ENCODE data around the gene UBE2K. TPM values are rescaled to one million over a fixed set of nuclear protein-coding genes. Genes with fewer than 3 reads are reported as not detected.
A peak's percentile ranks its signal among the peaks of the same experiment; 100 is the strongest.
"Not testable (repeated sequence)": the region's sequence is repeated elsewhere in the genome, so short reads cannot be mapped to it uniquely, and the experiment has no call there.

UBE2K gene
- total RNA-seq = 16.0 and 31.6 TPM in 2 replicates

- DNase-seq = peak; percentile 91
Measured at GRCh38 chr4:39697740-39698423, at the start of gene UBE2K. Gene UBE2K (plus strand): TSS chr4:39698136. CDS start chr4:39698328, 192 bp downstream.

- no peak for DNase-seq
Measured at GRCh38 chr4:39648213-39648612, 49.7 kb upstream of the UBE2K start.

GRCh38 chr4:39648827-39649558 lies 48.9 kb upstream of the UBE2K start:
- DNase-seq = no peak

DNA sequence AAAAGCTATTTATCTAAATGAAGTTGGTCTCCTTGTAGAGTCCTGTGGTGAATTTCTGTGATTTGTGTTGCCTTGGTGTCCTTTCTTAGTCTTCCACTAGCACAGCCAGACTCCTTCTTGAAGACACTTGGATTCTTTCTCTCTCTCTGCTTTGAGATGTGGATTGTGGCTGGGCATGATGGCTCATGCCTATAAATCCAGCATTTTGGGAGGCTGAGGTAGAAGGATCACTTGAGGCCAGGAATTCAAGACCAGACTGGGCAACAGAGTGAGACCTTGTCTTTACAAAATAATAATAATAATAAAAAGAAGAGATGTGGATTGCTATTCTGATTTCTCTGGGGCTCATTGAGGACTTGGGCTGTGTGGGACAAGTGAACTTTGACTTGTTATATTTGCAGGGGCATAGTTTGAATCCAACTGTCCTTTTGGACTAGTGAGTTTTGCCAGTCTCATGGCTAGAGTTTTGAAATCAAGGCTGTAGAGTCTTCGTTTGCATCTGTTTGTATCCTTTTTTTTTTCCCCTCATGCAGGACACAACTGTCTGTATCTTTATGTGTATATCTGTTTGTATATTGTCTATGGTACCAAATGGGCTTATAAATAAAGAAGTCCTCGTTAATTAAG lies 48.2 kb upstream of the UBE2K start:
- DNase-seq = no peak

- not testable (repeated sequence) for DNase-seq
Measured at GRCh38 chr4:39651586-39651985, 46.4 kb upstream of the UBE2K start.

DNA sequence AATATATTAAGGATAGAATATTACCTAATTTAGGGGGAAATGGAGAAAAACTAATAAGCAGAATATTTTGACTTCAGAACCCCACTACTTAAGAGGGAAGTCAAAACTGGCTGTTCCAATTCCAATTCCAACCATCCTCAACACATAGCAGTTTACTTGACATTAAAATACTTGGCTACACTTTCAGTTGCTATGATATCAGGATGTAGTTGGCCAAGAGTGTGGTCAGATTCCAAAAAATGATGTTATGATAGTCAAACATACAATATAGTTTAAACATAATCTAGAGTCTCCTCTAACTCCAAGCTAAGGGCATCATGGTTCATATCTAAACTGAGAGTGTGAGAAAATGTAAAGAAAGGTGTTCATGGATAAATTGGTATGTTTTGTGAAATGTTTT lies 42.7 kb upstream of the UBE2K start:
- DNase-seq = no peak

- no peak for DNase-seq
Measured at GRCh38 chr4:39655876-39656275, 42.1 kb upstream of the UBE2K start.

- DNase-seq = not testable (repeated sequence)
Measured at GRCh38 chr4:39656638-39657037, 41.3 kb upstream of the UBE2K start.

DNA sequence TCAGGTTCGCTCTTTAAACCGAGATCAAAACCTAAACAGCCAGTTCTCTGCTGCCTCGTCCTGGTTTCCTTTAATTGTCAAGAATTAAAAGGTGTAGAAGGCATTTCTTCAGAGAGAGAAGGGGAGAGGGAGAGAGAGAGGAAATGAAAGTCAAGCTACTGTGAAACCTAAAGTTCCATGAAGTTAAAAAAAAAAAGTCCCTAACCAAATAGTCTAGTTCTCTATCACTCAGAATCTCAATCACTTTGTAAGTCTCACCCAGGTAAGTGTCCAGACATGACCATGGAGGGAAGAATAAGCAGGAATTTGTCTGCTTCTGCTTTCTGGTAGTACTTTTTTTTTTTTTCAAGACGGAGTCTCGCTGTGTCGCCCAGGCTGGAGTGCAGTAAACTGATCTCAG lies 40.5 kb upstream of the UBE2K start:
- no peak for DNase-seq

DNA sequence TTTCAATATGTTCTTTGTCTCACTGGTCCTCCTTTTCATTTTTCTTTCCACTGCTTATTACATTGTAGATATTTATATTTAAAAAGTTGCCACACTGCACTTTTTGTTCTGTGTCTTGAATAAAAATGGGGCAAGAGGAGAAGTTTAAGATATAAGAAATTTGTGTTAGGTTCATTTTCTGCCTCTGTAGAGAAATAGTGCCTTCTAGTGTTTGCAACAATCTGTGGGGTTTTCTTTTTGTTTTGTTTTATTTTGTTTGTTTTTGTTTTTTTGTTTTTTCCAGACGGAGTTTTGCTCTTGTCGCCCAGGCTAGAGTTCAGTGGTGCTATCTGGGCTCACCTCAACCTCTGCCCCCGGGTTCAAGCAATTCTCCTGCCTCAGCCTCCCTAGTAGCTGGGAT lies 39.2 kb upstream of the UBE2K start:
- peak; percentile 3 for DNase-seq

DNA sequence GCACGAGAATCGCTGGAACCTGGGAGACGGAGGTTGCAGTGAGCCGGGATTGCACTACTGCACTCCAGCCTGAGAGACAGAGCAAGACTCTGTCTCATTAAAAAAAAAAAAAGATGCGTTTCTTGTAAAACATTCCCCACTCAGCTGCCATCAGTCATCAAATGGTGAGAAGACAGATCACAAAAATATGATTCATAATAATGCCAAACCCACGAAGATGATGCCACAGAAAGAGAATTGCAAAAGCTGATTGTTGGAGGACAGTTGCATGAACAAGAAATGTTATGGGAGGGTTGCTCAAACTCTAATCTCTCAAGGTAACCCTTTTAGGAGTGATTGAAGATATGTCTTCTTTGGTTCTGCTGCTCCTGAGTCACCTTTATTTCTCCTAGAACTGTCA lies 37.9 kb upstream of the UBE2K start:
- DNase-seq = no peak

GRCh38 chr4:39660757-39661156 lies 37.2 kb upstream of the UBE2K start:
- no peak for DNase-seq

GRCh38 chr4:39662683-39663082 lies 35.3 kb upstream of the UBE2K start:
- no peak for DNase-seq

DNA sequence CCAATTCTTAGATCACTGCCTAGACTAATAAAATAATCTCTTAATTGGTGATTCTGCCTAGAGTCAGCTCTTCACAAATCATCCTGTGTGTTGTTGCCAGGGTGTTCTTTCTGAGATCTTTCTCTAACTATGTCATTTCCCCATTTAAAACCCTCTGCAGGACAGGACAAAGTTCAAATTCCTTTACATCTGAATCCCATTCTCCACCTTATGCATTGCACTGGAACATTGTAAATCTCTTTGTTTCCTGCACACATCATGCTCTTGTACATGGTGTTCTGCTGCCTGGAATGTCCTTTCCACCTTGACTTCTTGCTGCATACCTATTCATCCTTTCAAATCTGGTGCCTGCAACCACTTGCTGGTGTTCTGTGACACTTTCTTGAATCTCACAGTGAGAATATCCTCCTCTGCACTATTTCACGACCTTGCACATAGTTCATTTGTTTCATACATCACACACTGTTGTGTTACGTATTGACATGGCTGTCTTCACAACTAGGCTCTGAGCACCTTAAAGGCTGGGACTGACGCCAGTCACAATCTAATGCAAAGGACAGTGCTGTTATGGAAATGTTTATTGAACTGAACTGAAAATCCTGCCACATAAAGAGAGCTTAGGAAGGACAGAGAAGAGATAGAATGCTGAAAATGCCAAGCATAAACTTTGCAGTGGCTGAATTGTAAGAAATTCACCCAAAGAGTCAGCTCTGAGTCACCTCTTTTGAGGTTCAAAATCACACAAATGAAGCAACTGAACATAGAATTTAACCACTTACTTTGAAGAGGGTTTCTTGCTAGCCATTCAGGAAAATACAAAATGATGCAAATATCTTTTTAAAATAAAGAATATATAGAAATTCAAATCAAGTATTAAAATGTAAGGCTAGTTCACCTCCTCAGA lies 32.9 kb upstream of the UBE2K start:
- no peak for DNase-seq

DNA sequence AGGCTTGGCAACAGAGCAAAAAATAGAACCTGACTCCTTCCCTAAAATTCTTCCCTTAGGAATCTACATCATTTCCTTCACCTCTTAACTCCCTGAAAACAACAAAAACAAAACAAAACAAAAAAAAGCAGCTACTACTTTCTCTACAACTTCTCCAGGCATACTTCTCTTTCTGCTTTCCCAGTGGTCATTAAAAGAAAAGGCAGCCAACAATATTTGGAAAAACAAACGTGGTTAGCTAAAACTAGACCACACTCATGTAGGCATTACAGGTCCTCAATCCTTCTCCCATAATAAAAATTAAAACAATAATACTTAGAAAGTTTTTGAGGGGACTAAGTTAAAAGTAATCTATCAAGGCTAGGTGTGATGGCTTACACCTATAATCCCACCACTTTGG lies 30.2 kb upstream of the UBE2K start:
- DNase-seq = no peak

DNA sequence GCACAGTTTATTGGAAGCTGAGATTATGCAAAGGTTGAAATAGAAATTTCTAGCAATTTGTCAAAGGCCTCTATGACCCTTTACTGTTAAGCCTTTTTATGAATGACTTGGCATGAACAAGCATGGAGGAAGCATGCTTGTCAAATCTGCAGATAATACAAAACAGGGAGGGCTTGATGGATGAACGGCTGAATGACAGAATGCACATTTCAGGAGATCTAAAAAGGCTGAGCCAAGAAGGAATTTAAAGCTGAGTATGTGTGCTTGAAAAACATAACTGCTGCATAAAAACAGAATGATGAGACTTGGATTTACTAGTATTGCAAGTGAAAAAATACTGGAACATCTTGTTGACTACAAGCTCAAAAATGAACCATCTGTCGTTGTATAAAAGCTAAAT lies 29.0 kb upstream of the UBE2K start:
- no peak for DNase-seq

- DNase-seq = not testable (repeated sequence)
Measured at GRCh38 chr4:39670296-39670695, 27.6 kb upstream of the UBE2K start.

- not testable (repeated sequence) for DNase-seq
Measured at GRCh38 chr4:39675681-39676080, 22.3 kb upstream of the UBE2K start.

DNA sequence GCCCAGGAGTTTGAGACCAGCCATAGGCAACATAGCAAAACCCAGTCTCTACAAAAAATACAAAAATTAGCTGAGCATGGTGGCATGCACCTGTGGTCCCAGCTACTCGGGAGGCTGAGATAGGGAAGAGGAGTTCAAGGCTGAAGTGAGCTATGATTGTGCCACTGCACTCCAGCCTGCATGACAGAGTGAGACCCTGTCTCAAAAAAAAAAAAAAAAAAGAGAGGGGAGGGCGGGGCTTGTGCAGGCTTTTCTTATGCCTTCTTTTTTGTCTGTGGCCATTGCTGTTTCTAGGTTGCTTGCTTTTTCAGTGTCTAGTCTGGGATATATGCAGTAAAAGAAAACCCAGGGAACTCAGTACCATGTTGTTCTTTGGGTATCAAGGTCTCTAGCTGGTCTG lies 16.9 kb upstream of the UBE2K start:
- DNase-seq = not testable (repeated sequence)

GRCh38 chr4:39682138-39682537 lies 15.8 kb upstream of the UBE2K start:
- DNase-seq = no peak

DNA sequence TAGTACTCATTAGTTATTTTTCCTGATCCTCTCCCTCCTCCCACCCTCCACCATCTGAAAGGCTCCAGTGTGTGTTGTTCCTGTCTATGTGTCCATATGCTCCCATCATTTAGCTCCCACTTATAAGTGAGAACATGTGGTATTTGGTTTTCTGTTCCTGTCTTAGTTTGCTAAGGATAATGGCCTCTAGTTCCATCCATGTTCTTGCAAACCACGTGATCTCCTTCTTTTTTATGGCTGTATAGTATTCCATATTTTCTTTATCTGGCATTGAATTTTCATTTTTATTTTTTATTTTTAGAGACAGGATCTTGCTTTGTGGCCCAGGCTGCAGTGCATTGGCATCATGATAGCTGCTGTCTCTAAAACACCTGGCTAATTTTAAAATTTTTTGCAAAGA lies 11.9 kb upstream of the UBE2K start:
- no peak for DNase-seq

GRCh38 chr4:39687014-39687413 lies 10.9 kb upstream of the UBE2K start:
- no peak for DNase-seq

DNA sequence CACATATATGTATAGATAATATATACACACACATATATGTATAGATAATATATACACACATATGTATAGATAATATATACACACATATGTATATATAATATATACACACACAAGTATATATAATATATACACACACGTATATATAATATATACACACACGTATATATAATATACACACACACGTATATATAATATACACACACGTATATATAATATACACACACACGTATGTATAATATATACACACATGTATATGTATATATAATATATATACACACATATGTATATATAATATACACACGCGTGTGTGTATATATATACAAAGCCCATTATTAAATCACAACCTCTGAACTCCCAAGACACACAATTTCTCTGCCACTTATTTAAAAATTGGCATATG lies 8.0 kb upstream of the UBE2K start:
- DNase-seq = no peak
